ENCODE measurements around the gene KLK7.

Gene KLK7

DNA sequence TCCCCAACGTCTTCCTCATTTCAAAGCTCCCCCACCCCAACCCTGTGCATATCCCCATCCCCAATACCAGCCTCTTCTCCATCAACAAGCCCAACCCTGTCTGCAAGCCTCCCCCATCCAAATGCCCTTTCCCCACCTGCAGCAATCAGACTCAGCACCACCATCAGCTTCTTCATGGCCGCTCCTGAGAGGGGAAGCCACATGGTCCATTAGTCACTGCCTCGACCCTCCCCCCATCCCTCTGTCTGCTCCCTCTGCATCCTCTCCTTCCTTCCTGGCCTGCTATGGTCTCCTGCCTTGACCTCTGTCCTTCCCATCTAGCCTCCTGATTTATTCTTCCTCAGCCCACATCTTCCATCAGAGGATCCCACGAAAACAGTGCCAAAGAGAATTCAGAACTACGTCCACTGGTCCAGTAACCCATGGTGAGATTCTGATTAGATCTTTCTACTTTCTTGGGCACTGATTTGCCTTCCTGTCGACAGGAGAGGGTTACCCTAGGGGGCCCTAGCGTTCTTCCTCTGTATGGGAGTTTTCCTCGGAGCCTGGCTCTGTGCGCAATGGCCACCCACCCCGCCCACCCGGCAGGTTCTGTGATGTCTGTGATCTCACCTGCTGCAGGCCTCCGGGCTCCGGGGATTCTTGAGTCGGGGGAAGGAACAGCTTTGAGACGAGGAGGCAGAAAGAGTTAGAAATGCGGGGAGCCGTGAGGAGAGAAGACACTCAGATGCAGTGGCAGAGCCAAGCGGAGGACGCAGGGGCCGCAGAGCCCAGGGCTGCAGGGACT is 15.6 kb downstream of the KLK7 start:
- Histone ChIP-seq H2BK120ac (ENCODE audit: low read depth, low read length) (no peak overlapping the region), H3K9ac (ENCODE audit: low read length) (no peak overlapping the region), H3K4me2 (ENCODE audit: low read length, poor library complexity, severe bottlenecking) (no peak overlapping the region), H3K14ac (ENCODE audit: low read length in 2 of 2) (no peak overlapping the region), H3K79me1 (replicated peaks; ENCODE audit: low read length, poor library complexity, severe bottlenecking) (no peaks in the 10 kb centered on the region), H2AFZ (ENCODE audit: low read depth, low read length) (no peak overlapping the region), H2BK15ac (ENCODE audit: low read depth, poor library complexity, severe bottlenecking) (no peak overlapping the region), H3K23ac (ENCODE audit: low read length in 2 of 2) (no peak overlapping the region), H3K27ac (ENCODE audit: low read length, poor library complexity, severe bottlenecking) (no peak overlapping the region), H2BK5ac (ENCODE audit: low read depth, low read length, poor library complexity, severe bottlenecking) (no peak overlapping the region), H3K18ac (ENCODE audit: low read depth in 1 of 2, low read length in 2 of 2) (no peak overlapping the region), H4K8ac (ENCODE audit: low read length) (no peak overlapping the region), H2AK5ac (ENCODE audit: low read length, severe bottlenecking) (no peak overlapping the region), H2BK12ac (ENCODE audit: low read length in 2 of 2) (no peak overlapping the region), H4K91ac (ENCODE audit: low read length) (no peak overlapping the region), H3K36me3 (ENCODE audit: control insufficient read depth in 1 of 2, insufficient read depth in 2 of 2, low read depth in 1 of 2, low read length in 2 of 2) (no peaks in the 10 kb centered on the region), H3K4me3 (ENCODE audit: insufficient read depth in 1 of 2, low read depth in 1 of 2, low read length in 2 of 2) (peak overlapping the region in 1 of 2 experiments; percentile 4), H3K4me1 (ENCODE audit: control insufficient read depth, insufficient read depth, low read depth, low read length) (no peaks in the 10 kb centered on the region), H3K27me3 (ENCODE audit: control insufficient read depth in 1 of 2, insufficient read depth in 1 of 2, low read length in 2 of 2) (peaks cover 0 to 34% of the 10 kb centered on the region in 2 experiments), H3K9me3 (ENCODE audit: control insufficient read depth, low read length) (no peaks in the 10 kb centered on the region), H3K4ac (ENCODE audit: low read depth in 1 of 2, low read length in 2 of 2) (no peak overlapping the region)
- 48% methylated on average over 20 of the region's 20 CpGs for WGBS
- DNase-seq: no peak

GRCh38 chr19:50964266-50964665 is 19.5 kb downstream of the KLK7 start:
- Histone ChIP-seq H3K36me3 (ENCODE audit: control insufficient read depth in 1 of 2, insufficient read depth in 2 of 2, low read depth in 1 of 2, low read length in 2 of 2) (no peaks in the 10 kb centered on the region), H3K4ac (ENCODE audit: low read depth in 1 of 2, low read length in 2 of 2) (no peak overlapping the region), H3K14ac (ENCODE audit: low read length in 2 of 2) (no peak overlapping the region), H2BK5ac (ENCODE audit: low read depth, low read length, poor library complexity, severe bottlenecking) (no peak overlapping the region), H3K27ac (ENCODE audit: low read length, poor library complexity, severe bottlenecking) (no peak overlapping the region), H3K9me3 (ENCODE audit: control insufficient read depth, low read length) (no peaks in the 10 kb centered on the region), H4K91ac (ENCODE audit: low read length) (no peak overlapping the region), H3K23ac (ENCODE audit: low read length in 2 of 2) (no peak overlapping the region), H3K27me3 (ENCODE audit: control insufficient read depth in 1 of 2, insufficient read depth in 1 of 2, low read length in 2 of 2) (peaks cover 0 to 26% of the 10 kb centered on the region in 2 experiments), H4K8ac (ENCODE audit: low read length) (no peak overlapping the region), H3K9ac (ENCODE audit: low read length) (no peak overlapping the region), H3K4me2 (ENCODE audit: low read length, poor library complexity, severe bottlenecking) (no peak overlapping the region), H2BK12ac (ENCODE audit: low read length in 2 of 2) (no peak overlapping the region), H3K79me1 (replicated peaks; ENCODE audit: low read length, poor library complexity, severe bottlenecking) (no peaks in the 10 kb centered on the region), H3K4me3 (ENCODE audit: insufficient read depth in 1 of 2, low read depth in 1 of 2, low read length in 2 of 2) (no peak overlapping the region), H2AFZ (ENCODE audit: low read depth, low read length) (no peak overlapping the region), H3K4me1 (ENCODE audit: control insufficient read depth, insufficient read depth, low read depth, low read length) (no peaks in the 10 kb centered on the region), H3K18ac (ENCODE audit: low read depth in 1 of 2, low read length in 2 of 2) (no peak overlapping the region), H2BK120ac (ENCODE audit: low read depth, low read length) (no peak overlapping the region), H2AK5ac (ENCODE audit: low read length, severe bottlenecking) (no peak overlapping the region), H2BK15ac (ENCODE audit: low read depth, poor library complexity, severe bottlenecking) (no peak overlapping the region)
- DNase-seq: no peak
- WGBS: 64% methylated on average over 2 of the region's 3 CpGs

DNA sequence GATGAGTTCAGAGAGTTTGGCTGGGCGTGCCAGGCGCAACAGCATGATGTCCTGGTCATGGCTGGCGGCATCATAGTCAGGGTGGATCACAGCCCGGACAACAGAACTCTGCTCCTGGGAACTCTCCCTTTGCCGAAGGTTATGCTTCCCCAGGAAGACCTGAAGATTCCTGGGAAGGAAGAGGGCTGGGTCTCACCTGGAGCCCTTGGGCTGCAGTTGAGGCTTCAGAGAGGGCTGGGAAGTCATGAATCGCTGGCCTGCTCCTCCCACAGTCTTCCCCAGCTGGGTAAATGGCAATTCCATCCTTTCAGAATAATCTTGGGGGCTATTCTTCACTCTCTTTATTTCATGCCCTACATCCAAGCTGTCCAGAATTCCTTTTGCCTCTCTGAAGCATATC is 20.3 kb downstream of the KLK7 start:
- 75% methylated on average over 6 of the region's 6 CpGs for WGBS
- Histone ChIP-seq H2BK120ac (ENCODE audit: low read depth, low read length) (no peak overlapping the region), H3K27ac (ENCODE audit: low read length, poor library complexity, severe bottlenecking) (no peak overlapping the region), H3K36me3 (ENCODE audit: control insufficient read depth in 1 of 2, insufficient read depth in 2 of 2, low read depth in 1 of 2, low read length in 2 of 2) (no peaks in the 10 kb centered on the region), H2AFZ (ENCODE audit: low read depth, low read length) (no peak overlapping the region), H2BK5ac (ENCODE audit: low read depth, low read length, poor library complexity, severe bottlenecking) (no peak overlapping the region), H4K8ac (ENCODE audit: low read length) (no peak overlapping the region), H3K79me1 (replicated peaks; ENCODE audit: low read length, poor library complexity, severe bottlenecking) (no peaks in the 10 kb centered on the region), H3K4me3 (ENCODE audit: insufficient read depth in 1 of 2, low read depth in 1 of 2, low read length in 2 of 2) (no peak overlapping the region), H2BK12ac (ENCODE audit: low read length in 2 of 2) (no peak overlapping the region), H3K9ac (ENCODE audit: low read length) (no peak overlapping the region), H3K9me3 (ENCODE audit: control insufficient read depth, low read length) (no peaks in the 10 kb centered on the region), H3K18ac (ENCODE audit: low read depth in 1 of 2, low read length in 2 of 2) (no peak overlapping the region), H2BK15ac (ENCODE audit: low read depth, poor library complexity, severe bottlenecking) (no peak overlapping the region), H3K4ac (ENCODE audit: low read depth in 1 of 2, low read length in 2 of 2) (no peak overlapping the region), H3K27me3 (ENCODE audit: control insufficient read depth in 1 of 2, insufficient read depth in 1 of 2, low read length in 2 of 2) (peaks cover 0 to 26% of the 10 kb centered on the region in 2 experiments), H3K14ac (ENCODE audit: low read length in 2 of 2) (no peak overlapping the region), H3K23ac (ENCODE audit: low read length in 2 of 2) (no peak overlapping the region), H3K4me2 (ENCODE audit: low read length, poor library complexity, severe bottlenecking) (no peak overlapping the region), H3K4me1 (ENCODE audit: control insufficient read depth, insufficient read depth, low read depth, low read length) (no peaks in the 10 kb centered on the region), H4K91ac (ENCODE audit: low read length) (no peak overlapping the region), H2AK5ac (ENCODE audit: low read length, severe bottlenecking) (no peak overlapping the region)
- no peak for DNase-seq

- Histone ChIP-seq H3K4me1 (ENCODE audit: control insufficient read depth, insufficient read depth, low read depth, low read length) (no peaks in the 10 kb centered on the region), H2AK5ac (ENCODE audit: low read length, severe bottlenecking) (no peak overlapping the region), H2BK12ac (ENCODE audit: low read length in 2 of 2) (no peak overlapping the region), H3K9me3 (ENCODE audit: control insufficient read depth, low read length) (no peaks in the 10 kb centered on the region), H3K27me3 (ENCODE audit: control insufficient read depth in 1 of 2, insufficient read depth in 1 of 2, low read length in 2 of 2) (peaks cover 0 to 20% of the 10 kb centered on the region in 2 experiments), H3K9ac (ENCODE audit: low read length) (no peak overlapping the region), H3K23ac (ENCODE audit: low read length in 2 of 2) (no peak overlapping the region), H3K36me3 (ENCODE audit: control insufficient read depth in 1 of 2, insufficient read depth in 2 of 2, low read depth in 1 of 2, low read length in 2 of 2) (no peaks in the 10 kb centered on the region), H4K8ac (ENCODE audit: low read length) (no peak overlapping the region), H2BK15ac (ENCODE audit: low read depth, poor library complexity, severe bottlenecking) (no peak overlapping the region), H3K4me2 (ENCODE audit: low read length, poor library complexity, severe bottlenecking) (no peak overlapping the region), H3K4me3 (ENCODE audit: insufficient read depth in 1 of 2, low read depth in 1 of 2, low read length in 2 of 2) (no peak overlapping the region), H2BK120ac (ENCODE audit: low read depth, low read length) (no peak overlapping the region), H4K91ac (ENCODE audit: low read length) (no peak overlapping the region), H3K27ac (ENCODE audit: low read length, poor library complexity, severe bottlenecking) (no peak overlapping the region), H2AFZ (ENCODE audit: low read depth, low read length) (no peak overlapping the region), H3K4ac (ENCODE audit: low read depth in 1 of 2, low read length in 2 of 2) (no peak overlapping the region), H3K79me1 (replicated peaks; ENCODE audit: low read length, poor library complexity, severe bottlenecking) (no peaks in the 10 kb centered on the region), H2BK5ac (ENCODE audit: low read depth, low read length, poor library complexity, severe bottlenecking) (no peak overlapping the region), H3K18ac (ENCODE audit: low read depth in 1 of 2, low read length in 2 of 2) (no peak overlapping the region), H3K14ac (ENCODE audit: low read length in 2 of 2) (no peak overlapping the region)
- WGBS: 77% methylated on average over 1 of the region's 1 CpG
- no peak for DNase-seq
Measured at GRCh38 chr19:50962245-50962644, 21.5 kb downstream of the KLK7 start.
